ENCODE results near the gene AQP6.

Gene AQP6

GRCh38 chr12:49947593-49948226 lies 25.0 kb upstream of the AQP6 start:
- CTCF ChIA-PET, result interaction anchor here (0.7 to 2.5 kb wide), 4 partner anchors 11 to 442 kb away, joined by 3 to 10 read pairs (median 4); no protein-coding TSS in a partner anchor
- peaks cover 34% of the 10 kb centered on the region for H3K4me1 Mint-ChIP-seq
- peaks cover 52% of the 10 kb centered on the region for H3K27me3 Mint-ChIP-seq
- H3K27ac Mint-ChIP-seq, result no peak overlapping the region
- H3K4me3 Mint-ChIP-seq, result no peak overlapping the region
- peaks cover 1% of the 10 kb centered on the region for H3K36me3 Mint-ChIP-seq
- DNase-seq, result no peak
- H3K9me3 Mint-ChIP-seq, result no peaks in the 10 kb centered on the region

- H3K4me1 Mint-ChIP-seq, result peaks cover 21% of the 10 kb centered on the region
- DNase-seq, result peak; percentile 4
- H3K36me3 Mint-ChIP-seq, result peaks cover 1% of the 10 kb centered on the region
- H3K27me3 Mint-ChIP-seq, result peaks cover 61% of the 10 kb centered on the region
- H3K4me3 Mint-ChIP-seq, result no peak overlapping the region
- CTCF ChIA-PET, result interaction anchor here (1.4 to 1.7 kb wide), 2 partner anchors 18 to 122 kb away, joined by 3 to 4 read pairs; no protein-coding TSS in a partner anchor
- H3K27ac Mint-ChIP-seq, result no peak overlapping the region
- no peaks in the 10 kb centered on the region for H3K9me3 Mint-ChIP-seq
Observed at GRCh38 chr12:49948866-49949845, 23.6 kb upstream of the AQP6 start.

- no peak for DNase-seq
- CTCF ChIA-PET, result interaction anchor here (1.4 kb wide), 1 partner anchor 121 kb away, joined by 3 read pairs; no protein-coding TSS in a partner anchor
- peaks cover 1% of the 10 kb centered on the region for H3K36me3 Mint-ChIP-seq
- no peak overlapping the region for H3K27ac Mint-ChIP-seq
- H3K27me3 Mint-ChIP-seq, result peaks cover 68% of the 10 kb centered on the region
- no peaks in the 10 kb centered on the region for H3K9me3 Mint-ChIP-seq
- H3K4me1 Mint-ChIP-seq, result peaks cover 16% of the 10 kb centered on the region
- no peak overlapping the region for H3K4me3 Mint-ChIP-seq
Observed at GRCh38 chr12:49949866-49950265, 22.9 kb upstream of the AQP6 start.

GRCh38 chr12:49950273-49951251 lies 22.2 kb upstream of the AQP6 start, which contains the start of gene AQP2:
Gene AQP2 (plus strand): TSS chr12:49950737. CDS start chr12:49950831, 94 bp downstream.
- Mint-ChIP-seq H3K36me3 (no peaks in the 10 kb centered on the region), H3K4me3 (no peak within 1 kb of the TSS), H3K4me1 (peaks cover 11% of the 10 kb centered on the region), H3K9me3 (no peaks in the 10 kb centered on the region), H3K27me3 (peaks cover 71% of the 10 kb centered on the region), H3K27ac (no peak within 1 kb of the TSS)
- CTCF ChIA-PET, result no interaction called here
- no peak for DNase-seq

DNA sequence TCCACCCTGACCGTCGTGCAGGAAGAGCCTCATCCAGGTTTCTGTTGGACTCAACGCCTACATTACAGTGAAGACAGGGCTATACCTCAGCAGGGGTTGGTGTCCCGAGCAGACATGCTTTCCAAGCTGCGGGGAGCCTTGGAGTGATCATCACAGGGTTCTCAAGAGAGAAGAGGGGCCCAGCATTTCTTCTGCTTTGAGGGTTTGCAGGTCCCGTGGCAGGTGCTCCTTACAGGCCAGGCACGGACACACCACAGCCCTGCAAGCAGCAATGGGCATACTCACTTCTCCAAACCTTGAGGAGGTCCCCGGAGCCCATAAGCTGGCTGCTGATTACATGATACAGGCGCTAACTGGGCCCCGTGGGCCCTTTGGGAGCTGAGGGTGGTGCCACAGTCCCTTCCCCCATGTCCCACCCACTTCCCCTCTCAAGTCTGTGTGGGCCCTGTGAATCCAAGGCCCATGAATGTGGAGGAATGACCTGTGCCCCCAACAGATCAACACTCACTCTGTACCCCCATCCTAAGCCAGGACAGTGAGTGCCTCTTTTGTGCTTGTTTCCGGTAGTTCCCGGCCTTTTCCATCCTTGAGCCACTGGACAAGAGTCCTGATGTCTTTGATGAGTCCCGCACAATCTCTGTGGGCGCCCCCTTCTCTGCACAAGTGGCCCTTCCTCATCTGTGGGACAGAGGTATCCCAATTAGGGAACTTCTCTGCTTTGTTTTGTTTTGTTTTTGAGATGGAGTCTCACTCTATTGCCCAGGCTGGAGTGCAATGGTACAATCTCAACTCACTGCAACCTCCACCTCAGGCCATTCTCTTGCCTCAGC lies 21.1 kb upstream of the AQP6 start:
- peaks cover 3% of the 10 kb centered on the region for H3K4me1 Mint-ChIP-seq
- H3K36me3 Mint-ChIP-seq, result no peaks in the 10 kb centered on the region
- no peak overlapping the region for H3K4me3 Mint-ChIP-seq
- CTCF ChIA-PET, result no interaction called here
- no peaks in the 10 kb centered on the region for H3K9me3 Mint-ChIP-seq
- no peak overlapping the region for H3K27ac Mint-ChIP-seq
- no peak for DNase-seq
- H3K27me3 Mint-ChIP-seq, result peaks cover 81% of the 10 kb centered on the region

DNA sequence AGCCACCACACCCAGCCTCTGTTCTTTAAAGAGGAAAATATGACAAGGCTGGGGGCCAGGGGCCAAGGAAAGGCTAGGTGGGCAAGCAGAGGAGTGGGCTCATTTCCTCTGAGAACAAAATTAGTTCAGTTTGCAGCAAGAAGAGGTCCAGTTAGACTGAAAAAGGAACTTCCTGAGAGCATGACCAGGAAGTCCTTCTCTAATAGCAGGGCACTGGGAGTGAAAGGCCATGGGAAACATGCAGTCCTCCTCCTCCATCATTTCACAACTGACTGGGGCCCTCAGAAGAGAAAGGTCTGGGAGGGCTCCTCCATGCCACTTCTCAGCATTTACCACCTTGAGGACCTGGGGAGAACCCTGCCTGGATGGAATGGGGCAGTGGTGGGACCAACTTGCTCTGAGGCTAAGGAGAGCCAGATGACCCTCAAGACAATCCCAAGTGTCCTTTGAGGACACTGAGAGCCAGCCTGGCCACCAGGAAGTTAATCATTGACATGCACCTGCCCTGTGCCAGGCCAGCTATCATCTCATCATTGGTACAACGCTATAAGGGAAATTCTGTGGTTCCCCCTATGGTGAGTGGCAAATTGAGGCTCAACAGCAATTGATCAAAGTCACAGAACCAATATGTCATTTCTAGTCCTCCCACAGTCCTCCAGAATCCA lies 20.2 kb upstream of the AQP6 start:
- H3K4me1 Mint-ChIP-seq, result peaks cover 3% of the 10 kb centered on the region
- peaks cover 90% of the 10 kb centered on the region for H3K27me3 Mint-ChIP-seq
- CTCF ChIA-PET, result no interaction called here
- H3K9me3 Mint-ChIP-seq, result no peaks in the 10 kb centered on the region
- no peak overlapping the region for H3K27ac Mint-ChIP-seq
- H3K36me3 Mint-ChIP-seq, result no peaks in the 10 kb centered on the region
- H3K4me3 Mint-ChIP-seq, result no peak overlapping the region
- no peak for DNase-seq

DNA sequence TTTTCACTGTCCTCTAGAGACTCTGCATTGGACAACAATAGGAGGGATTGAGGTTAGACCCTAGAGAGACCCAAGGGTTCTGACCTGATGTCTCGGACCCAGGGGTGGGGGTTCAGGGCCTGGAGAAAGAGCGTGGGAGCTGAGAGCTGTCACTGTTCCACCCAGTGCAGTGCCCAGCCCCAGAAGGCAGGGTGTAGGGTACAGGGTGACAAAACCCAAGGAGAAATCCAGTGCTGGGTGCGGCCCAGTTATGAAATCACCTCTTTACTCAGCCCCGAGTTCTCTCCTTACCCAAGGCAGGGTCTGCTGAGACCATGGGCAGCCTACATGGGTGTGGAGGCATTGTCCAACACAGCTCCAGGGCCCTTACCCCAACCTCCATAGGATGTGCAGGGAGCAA lies 19.6 kb upstream of the AQP6 start:
- Mint-ChIP-seq H3K4me1 (peaks cover 3% of the 10 kb centered on the region), H3K9me3 (no peaks in the 10 kb centered on the region), H3K4me3 (no peak overlapping the region), H3K27ac (no peak overlapping the region), H3K27me3 (peaks cover 95% of the 10 kb centered on the region), H3K36me3 (no peaks in the 10 kb centered on the region)
- CTCF ChIA-PET, result interaction anchor here (1.0 kb wide), 1 partner anchor 14 kb away, joined by 5 read pairs; no protein-coding TSS in a partner anchor
- DNase-seq, result no peak

DNA sequence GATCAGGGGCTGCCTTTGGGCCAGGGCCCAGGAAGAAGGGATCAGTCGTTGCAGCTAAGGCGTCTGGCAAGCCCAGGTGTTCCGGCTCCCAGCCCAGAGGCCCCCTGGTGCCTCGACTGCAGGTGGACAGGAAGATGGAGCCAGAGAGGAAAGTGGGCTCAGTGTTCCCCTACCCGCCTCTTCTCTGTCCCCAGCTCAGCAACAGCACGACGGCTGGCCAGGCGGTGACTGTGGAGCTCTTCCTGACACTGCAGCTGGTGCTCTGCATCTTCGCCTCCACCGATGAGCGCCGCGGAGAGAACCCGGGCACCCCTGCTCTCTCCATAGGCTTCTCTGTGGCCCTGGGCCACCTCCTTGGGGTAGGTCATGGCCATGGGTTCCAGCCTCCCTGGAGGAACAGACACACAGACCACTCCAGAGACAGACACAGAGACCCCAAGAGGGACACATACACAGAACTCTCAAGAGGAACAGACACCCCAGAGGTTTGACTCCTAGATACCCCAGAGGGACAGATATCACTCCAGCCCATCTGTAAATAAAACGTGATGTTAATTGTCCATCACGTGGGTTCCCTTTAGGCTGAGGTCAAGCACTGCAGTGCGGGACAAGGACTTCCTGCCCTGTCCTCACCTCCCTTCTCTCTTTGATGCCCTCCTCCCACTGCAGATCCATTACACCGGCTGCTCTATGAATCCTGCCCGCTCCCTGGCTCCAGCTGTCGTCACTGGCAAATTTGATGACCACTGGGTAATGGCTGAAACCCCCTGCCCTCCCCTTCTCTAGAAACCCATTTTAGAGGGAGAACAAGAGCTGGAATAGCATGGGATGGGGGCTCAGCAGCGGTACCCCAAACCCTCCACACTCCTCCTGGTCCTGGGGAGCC lies 18.5 kb upstream of the AQP6 start:
- Mint-ChIP-seq H3K27me3 (peaks cover 95% of the 10 kb centered on the region), H3K4me1 (peaks cover 3% of the 10 kb centered on the region), H3K36me3 (no peaks in the 10 kb centered on the region), H3K27ac (no peak overlapping the region), H3K9me3 (no peaks in the 10 kb centered on the region), H3K4me3 (no peak overlapping the region)
- CTCF ChIA-PET, result interaction anchor here (1.0 to 5.4 kb wide), 3 partner anchors 9 to 14 kb away, joined by 5 to 43 read pairs (median 11); no protein-coding TSS in a partner anchor
- DNase-seq, result no peak

GRCh38 chr12:49954863-49955830 lies 17.6 kb upstream of the AQP6 start:
- H3K4me1 Mint-ChIP-seq, result peaks cover 3% of the 10 kb centered on the region
- CTCF ChIA-PET, result interaction anchor here (2.8 to 5.4 kb wide), 2 partner anchors 10 to 13 kb away, joined by 11 to 43 read pairs; no protein-coding TSS in a partner anchor
- no peak overlapping the region for H3K4me3 Mint-ChIP-seq
- no peaks in the 10 kb centered on the region for H3K36me3 Mint-ChIP-seq
- DNase-seq, result no peak
- peaks cover 96% of the 10 kb centered on the region for H3K27me3 Mint-ChIP-seq
- H3K9me3 Mint-ChIP-seq, result no peaks in the 10 kb centered on the region
- H3K27ac Mint-ChIP-seq, result no peak overlapping the region

GRCh38 chr12:49955899-49956662 lies 16.7 kb upstream of the AQP6 start:
- Mint-ChIP-seq H3K36me3 (peaks cover 3% of the 10 kb centered on the region), H3K4me1 (peaks cover 10% of the 10 kb centered on the region), H3K4me3 (no peak overlapping the region), H3K27ac (no peak overlapping the region), H3K27me3 (peaks cover 98% of the 10 kb centered on the region), H3K9me3 (no peaks in the 10 kb centered on the region)
- CTCF ChIA-PET, result interaction anchor here (2.8 to 5.4 kb wide), 2 partner anchors 11 to 12 kb away, joined by 11 to 43 read pairs; no protein-coding TSS in a partner anchor
- no peak for DNase-seq

All from activated naive CD4-positive, alpha-beta T cell treated with anti-CD3 and anti-CD28 coated beads, Interleukin-2, amount 10 ng/mL, durations not matched to agents 7 days and 5 days (primary cell).